HepG2 (cell line): Measurements from ENCODE around the gene ADAM22. TPM values are rescaled to one million over a fixed set of nuclear protein-coding genes. Genes with fewer than 3 reads are reported as not detected.

Source experiments
- ATAC-seq: fragments of 200-7000 bp; cut with Tn5 transposase; 3 replicates; pipeline ENCODE4 v1.9.1; 2020; ENCODE audit warnings: mild to moderate bottlenecking, moderate library complexity
- BruUV-seq: library from RNA; stranded (reverse); fragments of 400-500 nt; replicated peaks from 2 replicates; lab custom pipeline; 2021; lab: Mats Ljungman, UMichigan
- CTCF ChIA-PET: fragments of 300-600 bp; formaldehyde crosslinking; extraction: SDS; loops from one replicate; lab custom pipeline; 2021; ENCODE audit warnings: low total read pairs, inconsistent platforms, low intra/inter-chr PET ratio; lab: Yijun Ruan, JAX
- POLR2A ChIA-PET: fragments of 350-600 bp; sonication (Branson Sonifier 250); formaldehyde crosslinking; loops from one replicate; lab custom pipeline; 2020; ENCODE audit warnings: antibody characterized with exemption, inconsistent platforms; lab: Yijun Ruan, JAX
- DNase-seq: peaks from one replicate; pipeline ENCODE4 v3.0.0-alpha.2; 2015; ENCODE audit warnings: low spot score
- FAIRE-seq: peaks from 3 replicates; lab custom pipeline; 2011; peaks lifted over from hg19 to GRCh38; lab: Jason Lieb, UNC
- H2AFZ ChIP-seq: one replicate; pipeline ENCODE4 v1.6.1; 2011; ENCODE audit warnings: low read length, inconsistent platforms
- H3K27ac ChIP-seq: fragments of 300-600 bp; 3 replicates; pipeline ENCODE4 v1.8.0; 2011; ENCODE audit warnings: mixed run types, mild to moderate bottlenecking, mixed read lengths, low read length, inconsistent platforms; ENCODE audit not compliant: insufficient read depth; ENCODE audit errors: extremely low read length
- H3K27me3 ChIP-seq, 2 experiments: fragments of 200-600 bp in 1 of 2; 2 replicates in 1 of 2; 3 replicates in 1 of 2; pipeline versions ENCODE4 v1.6.0 to v1.8.0; 2011; ENCODE audit warnings: low read length in 2 of 2, mild to moderate bottlenecking in 2 of 2, moderate library complexity in 2 of 2, inconsistent platforms in 1 of 2; ENCODE audit not compliant: insufficient read depth in 2 of 2, control insufficient read depth in 1 of 2
- H3K36me3 ChIP-seq, 2 experiments: fragments of 200-600 bp in 1 of 2; replicated peaks in 1 of 2; 2 replicates in 1 of 2; 3 replicates in 1 of 2; pipeline versions ENCODE4 v1.5.1 to v1.8.0; 2011; ENCODE audit warnings: low read length in 2 of 2, inconsistent platforms in 1 of 2; ENCODE audit not compliant: insufficient read depth in 2 of 2, control insufficient read depth in 1 of 2
- H3K4me1 ChIP-seq: 2 replicates; pipeline ENCODE4 v1.5.1; 2012; ENCODE audit warnings: low read length, inconsistent platforms; ENCODE audit not compliant: insufficient read depth
- H3K4me2 ChIP-seq: 2 replicates; pipeline ENCODE4 v1.6.0; 2011; ENCODE audit warnings: low read depth, low read length, inconsistent platforms
- H3K4me3 ChIP-seq, 3 experiments: fragments of 200-600 bp in 1 of 3; sonication (generic), shearing (Covaris generic) in 1 of 3; replicated peaks in 1 of 3; 2 replicates each; pipeline ENCODE4 v1.5.1; 2011 to 2016; ENCODE audit warnings: low read length in 3 of 3, inconsistent platforms in 2 of 3, low read depth in 2 of 3, mild to moderate bottlenecking in 2 of 3, control low read depth in 1 of 3, mixed read lengths in 1 of 3; ENCODE audit not compliant: insufficient read depth in 1 of 3
- H3K79me2 ChIP-seq: one replicate; pipeline ENCODE4 v1.6.1; 2011; ENCODE audit warnings: low read length, inconsistent platforms; ENCODE audit not compliant: insufficient read depth
- H3K9ac ChIP-seq: 2 replicates; pipeline ENCODE4 v1.6.0; 2011; ENCODE audit warnings: mild to moderate bottlenecking, low read depth, low read length, inconsistent platforms; ENCODE audit not compliant: insufficient read depth
- H3K9me3 ChIP-seq: 2 replicates; pipeline ENCODE4 v1.5.1; 2012; ENCODE audit warnings: mild to moderate bottlenecking, low read length
- H4K20me1 ChIP-seq: 2 replicates; pipeline ENCODE4 v1.6.0; 2011; ENCODE audit warnings: inconsistent platforms, mild to moderate bottlenecking, low read length, moderate library complexity; ENCODE audit not compliant: insufficient read depth
- AKAP8 ChIP-seq: sonication (generic); formaldehyde crosslinking; IDR thresholded peaks from 2 replicates; pipeline ENCODE4 v1.5.1; 2020; ENCODE audit warnings: mild to moderate bottlenecking, missing genetic modification reagents
- ISL2 ChIP-seq: sonication (generic); formaldehyde crosslinking; IDR thresholded peaks from 2 replicates; pipeline ENCODE4 v1.5.0; 2020; ENCODE audit warnings: missing genetic modification reagents
- MIER3 ChIP-seq: IDR thresholded peaks from 2 replicates; pipeline ENCODE4 v1.6.1; 2016; ENCODE audit warnings: missing compliant biosample characterization, borderline replicate concordance
- SIX4 ChIP-seq: sonication (generic); formaldehyde crosslinking; IDR thresholded peaks from 2 replicates; pipeline ENCODE4 v1.4.0; 2020; ENCODE audit warnings: missing genetic modification reagents
- STAT5B ChIP-seq: sonication (generic); formaldehyde crosslinking; IDR thresholded peaks from 2 replicates; pipeline ENCODE4 v1.4.0; 2020; ENCODE audit warnings: missing genetic modification reagents
- ZBED4 ChIP-seq: sonication (generic); formaldehyde crosslinking; IDR thresholded peaks from 2 replicates; pipeline ENCODE4 v1.4.0; 2020; ENCODE audit warnings: missing genetic modification reagents, borderline replicate concordance
- ZNF234 ChIP-seq: sonication (generic); formaldehyde crosslinking; conservative IDR thresholded peaks from 2 replicates; pipeline ENCODE4 v1.5.1; 2020; ENCODE audit warnings: mild to moderate bottlenecking, missing genetic modification reagents
- ZSCAN20 ChIP-seq: sonication (generic); formaldehyde crosslinking; IDR thresholded peaks from 2 replicates; pipeline ENCODE4 v1.4.0; 2020; ENCODE audit warnings: missing genetic modification reagents, mild to moderate bottlenecking, borderline replicate concordance
- WGBS: methylation state at CpG from one replicate; pipeline ENCODE4 v1.1.6; 2017; ENCODE audit warnings: low lambda C conversion rate; 5-methylcytosine and 5-hydroxymethylcytosine counted together
- in situ Hi-C: cut with HindIII; loops from 2 replicates; pipeline ENCODE4 v1.10.0; 2017; ENCODE audit warnings: low pct_unique_long_range_greater_than_20kb; ENCODE audit not compliant: extremely low pct_ligation_motif_present
- intact Hi-C: fragments of 100-400 bp; cut with micrococcal nuclease; formaldehyde crosslinking; loops from one replicate; pipeline ENCODE4 v1.10.0; 2022; ENCODE audit not compliant: unreplicated experiment
- polyA plus RNA-seq, 8 experiments: library from polyadenylated mRNA; depleted of rRNA in 3 of 8; stranded (reverse) in 7 of 8; unstranded in 1 of 8; fragments of >200 nt; fragmentation: Illumina TruSeq in 4 of 8; extraction: Trizol in 4 of 8; gene quantifications; 2 replicates each; pipeline versions ENCODE4 v1.2.1 to v1.2.3, GENCODE V29; 2011 to 2016; ENCODE audit warnings: low read depth in 4 of 8, missing spikeins in 1 of 8, mixed read lengths in 1 of 8; ENCODE audit not compliant: insufficient read depth in 1 of 8
- total RNA-seq, 5 experiments: library from RNA; depleted of rRNA; stranded (reverse); fragments of >200 nt; fragmentation: Illumina TruSeq; extraction: Trizol; gene quantifications; 2 replicates each; pipeline ENCODE4 v1.2.3, GENCODE V29; 2016; ENCODE audit warnings: low read depth in 1 of 5

Gene ADAM22
- total and polyA plus RNA-seq, 2 of the 13 experiments (the other 11 are each of a cell fraction or from before 2014, with no cell fraction given), result 1.9 to 6.7 TPM

- TF ChIP-seq ZNF234 (CRISPR knock-in tag) (no peak), MIER3 (CRISPR knock-in tag) (no peak), ISL2 (no peak), STAT5B (CRISPR knock-in tag) (no peak), ZBED4 (CRISPR knock-in tag) (no peak), AKAP8 (CRISPR knock-in tag) (no peak), ZSCAN20 (CRISPR knock-in tag) (no peak), SIX4 (CRISPR knock-in tag) (no peak)
- TF ChIP-seq, all 625 proteins: peak for 0
- Histone ChIP-seq H3K4me2 (no peak overlapping the region), H3K4me3 (no peak overlapping the region), H3K27me3 (no peaks in the 10 kb centered on the region), H4K20me1 (no peaks in the 10 kb centered on the region), H3K36me3 (no peaks in the 10 kb centered on the region), H3K4me1 (peaks cover 16% of the 10 kb centered on the region), H3K79me2 (no peaks in the 10 kb centered on the region), H3K27ac (no peak overlapping the region), H3K9ac (no peak overlapping the region), H3K9me3 (no peaks in the 10 kb centered on the region), H2AFZ (no peak overlapping the region)
- 6% methylated on average over 1 of the region's 1 CpG for WGBS
- ChIA-PET POLR2A (no interaction called here), CTCF (no interaction called here)
- intact Hi-C loops (no loop called here), in situ Hi-C loops (loop anchor here (10.0 kb wide), 1 partner anchor 298 kb away; no protein-coding TSS in a partner anchor)
- BruUV-seq, result no TSS peak
- DNase-seq, result no peak
- ATAC-seq, result no peak
- no peak for FAIRE-seq
Observed at GRCh38 chr7:88102675-88103074, 168.6 kb downstream of the ADAM22 start.
